NCI-H1930 (cell line): Measurements from ENCODE around the gene NPAS1.

Experiments
- DNase-seq, 2 experiments: peaks; one replicate each; lab custom pipeline; 2025; lab: John Stamatoyannopoulos, UW

Gene NPAS1, protein sequence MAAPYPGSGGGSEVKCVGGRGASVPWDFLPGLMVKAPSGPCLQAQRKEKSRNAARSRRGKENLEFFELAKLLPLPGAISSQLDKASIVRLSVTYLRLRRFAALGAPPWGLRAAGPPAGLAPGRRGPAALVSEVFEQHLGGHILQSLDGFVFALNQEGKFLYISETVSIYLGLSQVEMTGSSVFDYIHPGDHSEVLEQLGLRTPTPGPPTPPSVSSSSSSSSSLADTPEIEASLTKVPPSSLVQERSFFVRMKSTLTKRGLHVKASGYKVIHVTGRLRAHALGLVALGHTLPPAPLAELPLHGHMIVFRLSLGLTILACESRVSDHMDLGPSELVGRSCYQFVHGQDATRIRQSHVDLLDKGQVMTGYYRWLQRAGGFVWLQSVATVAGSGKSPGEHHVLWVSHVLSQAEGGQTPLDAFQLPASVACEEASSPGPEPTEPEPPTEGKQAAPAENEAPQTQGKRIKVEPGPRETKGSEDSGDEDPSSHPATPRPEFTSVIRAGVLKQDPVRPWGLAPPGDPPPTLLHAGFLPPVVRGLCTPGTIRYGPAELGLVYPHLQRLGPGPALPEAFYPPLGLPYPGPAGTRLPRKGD

DNA sequence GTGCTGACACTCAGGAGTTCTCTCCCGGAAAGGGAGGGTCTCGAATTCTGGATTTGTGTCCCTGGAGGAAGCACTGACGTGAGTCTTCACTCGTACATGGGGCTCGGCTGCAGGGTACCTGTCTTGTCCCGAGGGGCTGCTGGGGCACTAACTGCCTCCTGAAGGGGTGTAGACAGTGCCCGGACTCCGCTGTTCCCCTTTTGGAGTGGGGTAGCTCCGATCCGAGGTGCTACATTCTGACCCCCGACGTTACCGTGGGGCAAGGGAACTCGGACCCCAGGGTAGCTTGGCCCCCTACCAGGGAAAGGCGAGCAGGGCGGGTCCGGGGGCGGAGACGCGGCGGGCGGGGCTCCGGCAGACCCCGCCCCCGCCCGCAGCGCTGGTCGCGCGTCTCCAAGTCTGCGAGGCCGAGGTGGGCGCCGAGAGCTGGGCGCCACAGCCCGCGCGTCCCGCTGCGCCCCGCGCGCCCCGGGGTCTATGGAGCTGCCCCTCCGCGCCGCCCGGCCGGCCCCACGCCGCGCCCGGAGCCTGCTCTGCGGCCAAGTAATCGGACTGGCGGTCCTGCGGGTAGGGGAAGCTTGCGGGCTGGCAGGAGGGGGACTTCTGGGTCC is at the start of gene NPAS1:
NPAS1 (plus strand) TSS at position 407 of the 611 bp plus-strand sequence. CDS start 1,211 bp downstream, outside the sequence.
- no peak for DNase-seq

- no peak for DNase-seq
These were observed 48.8 kb upstream of the NPAS1 start for GRCh38 chr19:46970815-46971214.

- no peak for DNase-seq
These were observed 47.3 kb upstream of the NPAS1 start for GRCh38 chr19:46972311-46972710.

- DNase-seq = no peak
These were observed 45.5 kb upstream of the NPAS1 start for GRCh38 chr19:46974181-46974580.

DNA sequence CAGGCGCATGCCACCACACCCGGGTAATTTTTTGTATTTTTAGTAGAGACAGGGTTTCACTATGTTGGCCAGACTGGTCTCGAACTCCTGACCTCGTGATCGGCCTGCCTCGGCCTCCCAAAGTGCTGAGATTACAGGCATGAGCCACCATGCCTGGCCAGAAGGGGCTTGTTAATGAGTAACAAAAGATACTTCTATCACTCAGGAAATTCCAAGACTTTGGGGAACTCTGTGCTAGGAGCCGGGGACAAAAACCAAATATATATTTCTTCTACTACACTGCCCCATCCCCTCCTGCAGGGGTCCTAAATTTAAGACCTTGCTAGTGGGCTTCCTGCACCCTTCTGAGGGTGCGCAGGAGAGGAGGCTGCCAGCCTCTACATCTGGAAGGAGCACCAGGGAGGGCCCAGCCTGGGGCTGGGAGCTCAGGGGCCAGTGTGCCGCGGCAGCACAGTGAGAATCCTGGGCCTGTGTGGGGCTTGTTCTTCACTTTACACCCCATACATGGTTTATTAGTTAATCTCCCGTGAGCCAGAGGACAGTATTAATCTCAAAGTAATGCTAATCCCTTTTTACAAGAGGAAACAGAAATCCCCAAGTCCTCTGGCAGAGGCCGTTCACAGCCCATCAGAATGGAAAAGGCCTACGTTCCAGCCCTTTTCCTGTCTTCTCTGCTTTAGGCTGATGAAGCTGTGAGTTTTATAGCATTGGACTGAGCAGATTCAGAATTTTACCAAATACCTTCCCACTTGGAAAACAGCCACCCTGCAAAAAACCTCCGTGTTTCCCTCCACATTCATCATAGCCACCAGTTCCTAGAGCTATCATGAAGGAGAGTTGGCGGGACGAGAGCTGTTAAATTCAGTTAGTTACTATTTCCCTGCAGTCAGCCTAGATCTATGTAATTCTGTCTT is 44.4 kb upstream of the NPAS1 start:
- DNase-seq = no peak

DNA sequence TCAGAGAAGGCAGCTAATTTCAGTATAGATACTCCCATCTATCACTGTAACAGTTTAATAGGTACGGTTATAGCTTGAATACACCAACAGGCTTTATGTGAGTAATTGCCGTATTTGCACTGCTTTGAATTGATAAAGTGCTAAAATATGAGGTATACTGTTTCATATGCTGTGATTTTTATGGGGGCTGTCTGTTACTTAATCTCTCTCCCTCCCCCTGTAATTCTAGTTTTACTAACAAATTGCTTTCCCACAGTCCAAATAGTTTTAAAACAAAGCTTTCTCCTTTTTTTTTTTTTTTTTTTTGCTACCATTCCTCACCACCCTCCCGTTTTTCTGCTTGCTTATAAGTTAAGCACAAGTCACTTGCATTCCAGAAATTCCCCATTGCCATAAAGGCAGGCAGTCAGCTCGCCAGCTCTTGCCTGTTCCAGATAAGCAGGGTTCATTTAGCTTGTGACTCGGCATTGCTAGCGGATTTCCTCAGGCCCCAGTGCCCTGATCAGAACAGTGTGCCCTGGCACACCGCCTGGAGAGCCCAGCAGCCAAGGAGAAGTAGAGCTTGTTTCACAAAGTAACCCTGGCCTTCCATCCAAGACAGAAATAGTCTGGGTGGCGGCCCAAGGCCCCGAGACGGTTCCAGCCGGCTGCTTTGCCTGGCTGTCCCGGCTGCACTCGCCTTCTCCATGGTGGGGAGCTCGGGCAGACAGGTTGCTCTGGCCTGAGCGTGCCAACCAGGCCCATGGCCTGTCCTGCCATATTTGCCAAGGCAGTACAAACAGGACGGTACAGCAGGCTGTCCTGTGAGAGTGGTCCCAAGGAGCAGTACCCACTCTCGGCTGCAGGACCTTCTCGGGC is 43.5 kb upstream of the NPAS1 start:
- DNase-seq = no peak

- no peak for DNase-seq
These were observed 42.8 kb upstream of the NPAS1 start for GRCh38 chr19:46976845-46977320.

DNA sequence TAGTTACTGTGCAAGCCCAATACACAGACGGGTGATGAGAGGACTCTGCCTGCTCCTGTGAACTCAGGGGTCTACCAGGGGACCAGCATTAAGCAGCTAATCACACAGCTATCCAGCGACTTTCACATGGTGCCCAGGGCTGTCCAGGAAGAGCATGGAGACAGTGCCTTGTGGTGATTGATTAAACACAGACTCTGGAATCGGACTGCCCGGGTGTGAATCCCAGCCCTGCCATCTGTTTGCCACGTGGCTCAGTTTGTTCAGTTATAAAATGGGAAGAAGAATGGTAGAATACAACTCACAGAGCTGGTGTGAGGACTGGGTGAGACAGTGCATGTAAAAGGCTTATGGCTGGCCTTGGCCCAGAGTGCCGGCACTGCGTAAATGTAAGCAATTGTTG is 42.1 kb upstream of the NPAS1 start:
- DNase-seq = no peak

DNA sequence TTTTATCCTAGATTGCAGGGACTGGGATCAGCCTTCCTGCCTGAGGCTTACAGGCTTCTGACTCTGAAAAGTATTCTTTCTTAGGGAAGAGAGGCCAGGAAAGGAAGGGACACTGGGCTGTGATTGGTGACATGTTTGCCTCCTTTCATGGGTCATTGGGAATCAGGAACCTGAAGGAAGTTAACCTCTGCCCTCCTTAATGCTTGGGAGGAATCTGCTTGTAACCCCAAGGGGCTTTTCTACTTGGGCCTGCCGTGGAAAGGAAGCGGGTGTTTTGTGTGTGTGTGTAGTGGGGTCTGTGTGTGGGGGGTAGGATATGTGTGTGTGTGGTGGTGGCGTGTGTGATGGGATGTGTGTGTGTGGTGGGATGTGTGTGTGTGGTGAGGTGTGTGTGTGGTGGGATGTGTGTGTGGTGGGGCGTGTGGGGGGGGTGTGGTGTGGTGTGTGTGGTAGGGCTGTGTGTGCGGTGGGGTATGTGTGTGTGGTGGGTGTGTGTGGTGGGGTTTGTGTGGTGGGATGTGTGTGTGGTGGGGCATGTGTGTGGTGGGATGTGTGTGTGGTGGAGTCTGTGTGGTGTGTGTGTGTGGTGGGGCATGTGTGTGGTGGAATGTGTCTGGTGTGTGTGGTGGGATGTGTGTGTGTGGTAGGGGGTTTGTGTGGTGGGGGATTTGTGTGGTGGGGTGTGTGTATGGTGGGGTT is 41.3 kb upstream of the NPAS1 start:
- no peak for DNase-seq

DNA sequence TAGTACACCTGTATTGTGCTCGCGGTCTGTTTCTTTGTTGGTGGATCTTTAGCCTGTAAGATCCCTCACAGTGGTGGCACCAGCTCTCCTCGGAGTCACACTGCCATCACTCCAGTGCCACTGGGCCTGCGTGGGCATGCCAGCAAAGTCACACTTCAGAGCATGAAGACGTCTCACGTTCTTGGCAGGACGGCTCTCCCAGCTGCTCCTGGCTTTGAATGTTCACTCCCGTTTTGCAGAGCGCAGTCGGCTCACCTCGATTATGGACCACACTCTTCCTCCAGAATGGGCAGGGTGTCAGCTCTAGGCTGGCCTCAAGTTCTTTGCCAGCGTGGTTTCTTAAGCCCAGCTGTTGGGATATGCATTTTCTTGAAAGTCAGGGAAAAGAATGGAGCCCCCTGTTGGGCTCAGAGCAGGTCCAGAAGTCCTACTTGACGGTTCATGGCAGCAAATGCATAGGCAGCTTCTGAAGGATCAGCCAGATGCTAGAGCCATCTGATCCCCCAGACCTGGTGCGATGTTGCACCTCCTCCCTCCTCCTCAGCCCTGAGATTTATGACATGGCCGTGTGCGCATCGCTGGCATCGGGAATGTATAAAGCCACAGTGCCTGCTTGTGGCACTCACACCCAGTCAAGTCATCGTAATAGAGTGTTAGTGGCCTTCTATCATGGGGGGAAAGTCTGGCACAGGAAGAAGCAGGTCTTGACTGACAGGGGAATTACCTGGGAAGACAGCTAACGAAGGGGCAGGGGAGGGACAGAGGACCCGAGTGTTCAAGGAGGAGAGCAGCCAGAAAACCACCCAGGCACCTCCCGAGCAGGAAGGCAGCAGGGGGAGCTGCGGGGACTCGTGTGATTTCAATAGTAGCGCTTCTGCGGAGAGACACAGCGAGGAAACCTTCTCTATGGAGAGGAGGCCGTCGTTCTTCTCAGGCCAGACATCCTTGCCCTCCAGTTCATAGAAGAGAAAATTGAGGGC is 40.2 kb upstream of the NPAS1 start:
- no peak for DNase-seq

- no peak for DNase-seq
These were observed 38.9 kb upstream of the NPAS1 start for GRCh38 chr19:46980761-46981160.

- no peak for DNase-seq
These were observed 38.2 kb upstream of the NPAS1 start for GRCh38 chr19:46981286-46981945.

GRCh38 chr19:46983097-46983496 is 36.5 kb upstream of the NPAS1 start:
- no peak for DNase-seq

- DNase-seq = no peak
These were observed 35.3 kb upstream of the NPAS1 start for GRCh38 chr19:46984077-46985010.

DNA sequence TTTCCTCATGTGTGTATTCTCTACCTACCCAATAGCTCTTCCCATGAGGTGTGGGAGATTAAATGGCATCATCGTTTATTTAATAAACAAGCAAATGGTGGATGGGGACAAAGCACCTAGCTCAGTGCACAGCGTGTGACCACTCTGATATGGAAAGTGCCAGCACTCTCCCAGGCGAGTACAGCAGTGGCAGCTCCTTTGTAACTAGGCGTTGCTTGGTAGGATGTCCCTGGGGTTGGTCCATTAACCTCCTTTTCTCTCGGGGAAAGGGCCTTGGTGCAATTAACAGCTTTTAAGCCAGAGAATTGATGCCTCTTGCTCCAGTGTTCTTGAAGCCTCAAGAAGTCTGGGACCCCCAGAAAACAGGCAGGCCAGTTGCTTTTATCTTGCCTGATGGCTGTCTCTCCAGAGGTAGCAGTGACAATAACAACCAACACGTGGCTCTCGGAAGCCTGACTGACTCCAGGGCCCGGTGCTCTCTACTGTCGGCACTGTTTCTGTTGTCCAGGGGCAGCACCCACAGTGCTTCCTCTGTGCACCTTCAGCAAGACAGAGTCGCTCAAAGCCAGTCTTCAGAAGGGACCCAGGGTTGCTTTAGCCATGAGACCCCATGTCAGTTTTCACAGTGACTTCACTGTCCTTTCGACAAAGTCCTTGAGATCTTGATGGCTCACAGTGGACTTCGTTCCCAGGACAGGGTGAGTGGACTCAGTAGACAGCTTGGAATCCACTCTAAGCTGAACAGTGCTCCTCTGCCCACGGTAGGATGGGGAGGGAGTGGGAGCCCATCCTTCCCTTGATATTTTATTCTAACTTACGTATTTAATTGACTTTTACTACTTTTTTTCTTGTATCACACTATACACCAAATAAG is 33.9 kb upstream of the NPAS1 start:
- no peak for DNase-seq

GRCh38 chr19:46988614-46989230 is 30.9 kb upstream of the NPAS1 start:
- no peak for DNase-seq
